ENCODE measurements around the gene THSD4. TPM values are rescaled to one million over a fixed set of nuclear protein-coding genes. Genes with fewer than 3 reads are reported as not detected.

The THSD4 gene
- total RNA-seq, 1 experiment from 2014 or later, result 0.29 TPM

GRCh38 chr15:71391421-71392088, 276.3 kb downstream of the THSD4 start:
- Mint-ChIP-seq H3K36me3 (ENCODE audit: insufficient read depth, unreplicated experiment) (no peaks in the 10 kb centered on the region), H3K9me3 (ENCODE audit: unreplicated experiment) (no peaks in the 10 kb centered on the region), H3K27me3 (ENCODE audit: insufficient read depth, unreplicated experiment) (peaks cover 9% of the 10 kb centered on the region), H3K4me1 (ENCODE audit: low read depth, unreplicated experiment) (no peaks in the 10 kb centered on the region), H3K27ac (ENCODE audit: unreplicated experiment) (no peak overlapping the region), H3K4me3 (ENCODE audit: unreplicated experiment) (no peak overlapping the region)
- Histone ChIP-seq H3K9me3 (no peaks in the 10 kb centered on the region), H3K36me3 (ENCODE audit: control insufficient read depth, insufficient read depth, low read length) (no peaks in the 10 kb centered on the region), H3K4me1 (no peaks in the 10 kb centered on the region), H3K27me3 (replicated peaks; ENCODE audit: control insufficient read depth, insufficient read depth, low read length) (no peaks in the 10 kb centered on the region), H3K4me3 (ENCODE audit: low read depth, low read length) (no peak overlapping the region)
- POLR2A ChIA-PET, result no interaction called here
- no TSS peak for BruUV-seq (replicated peaks)
- CTCF ChIA-PET, result interaction anchor here (0.6 kb wide), 1 partner anchor 352 kb away, joined by 6 read pairs; no protein-coding TSS in a partner anchor
- DNase-seq, result no peak
- no peak for TF ChIP-seq CTCF (IDR thresholded peaks at IDR 0.05; ENCODE audit: insufficient read depth in 1 of 2, low read depth in 1 of 2, low read length in 1 of 2, severe bottlenecking in 1 of 2, unreplicated experiment in 1 of 2)
- intact Hi-C loops (cut with micrococcal nuclease; ENCODE audit: unreplicated experiment), result no loop called here

GRCh38 chr15:71392861-71393283, 277.6 kb downstream of the THSD4 start:
- no TSS peak for BruUV-seq (replicated peaks)
- Histone ChIP-seq H3K9me3 (no peaks in the 10 kb centered on the region), H3K27me3 (replicated peaks; ENCODE audit: control insufficient read depth, insufficient read depth, low read length) (no peaks in the 10 kb centered on the region), H3K4me1 (no peaks in the 10 kb centered on the region), H3K4me3 (ENCODE audit: low read depth, low read length) (no peak overlapping the region), H3K36me3 (ENCODE audit: control insufficient read depth, insufficient read depth, low read length) (no peaks in the 10 kb centered on the region)
- intact Hi-C loops (cut with micrococcal nuclease; ENCODE audit: unreplicated experiment), result no loop called here
- H3K4me1 Mint-ChIP-seq (ENCODE audit: low read depth, unreplicated experiment), result no peaks in the 10 kb centered on the region
- H3K4me3 Mint-ChIP-seq (ENCODE audit: unreplicated experiment), result no peak overlapping the region
- H3K27ac Mint-ChIP-seq (ENCODE audit: unreplicated experiment), result no peak overlapping the region
- no peaks in the 10 kb centered on the region for H3K9me3 Mint-ChIP-seq (ENCODE audit: unreplicated experiment)
- ChIA-PET CTCF (no interaction called here), POLR2A (interaction anchor here (0.6 kb wide), 1 partner anchor 1101 kb away, joined by 4 read pairs; no protein-coding TSS in a partner anchor)
- no peaks in the 10 kb centered on the region for H3K36me3 Mint-ChIP-seq (ENCODE audit: insufficient read depth, unreplicated experiment)
- TF ChIP-seq CTCF (IDR thresholded peaks at IDR 0.05; ENCODE audit: insufficient read depth in 1 of 2, low read depth in 1 of 2, low read length in 1 of 2, severe bottlenecking in 1 of 2, unreplicated experiment in 1 of 2), result no peak
- peaks cover 15% of the 10 kb centered on the region for H3K27me3 Mint-ChIP-seq (ENCODE audit: insufficient read depth, unreplicated experiment)
- DNase-seq, result no peak

GRCh38 chr15:71393383-71393782, 278.1 kb downstream of the THSD4 start:
- H3K9me3 Mint-ChIP-seq (ENCODE audit: unreplicated experiment), result no peaks in the 10 kb centered on the region
- no peak overlapping the region for H3K27ac Mint-ChIP-seq (ENCODE audit: unreplicated experiment)
- no peaks in the 10 kb centered on the region for H3K27me3 ChIP-seq (replicated peaks; ENCODE audit: control insufficient read depth, insufficient read depth, low read length)
- H3K4me1 ChIP-seq, result no peaks in the 10 kb centered on the region
- no peaks in the 10 kb centered on the region for H3K36me3 Mint-ChIP-seq (ENCODE audit: insufficient read depth, unreplicated experiment)
- POLR2A ChIA-PET, result interaction anchor here (0.6 kb wide), 1 partner anchor 1101 kb away, joined by 4 read pairs; no protein-coding TSS in a partner anchor
- peaks cover 17% of the 10 kb centered on the region for H3K27me3 Mint-ChIP-seq (ENCODE audit: insufficient read depth, unreplicated experiment)
- CTCF ChIA-PET, result no interaction called here
- H3K4me3 ChIP-seq (ENCODE audit: low read depth, low read length), result no peak overlapping the region
- H3K36me3 ChIP-seq (ENCODE audit: control insufficient read depth, insufficient read depth, low read length), result no peaks in the 10 kb centered on the region
- no peak for TF ChIP-seq CTCF (IDR thresholded peaks at IDR 0.05; ENCODE audit: insufficient read depth in 1 of 2, low read depth in 1 of 2, low read length in 1 of 2, severe bottlenecking in 1 of 2, unreplicated experiment in 1 of 2)
- no peaks in the 10 kb centered on the region for H3K9me3 ChIP-seq
- intact Hi-C loops (cut with micrococcal nuclease; ENCODE audit: unreplicated experiment), result no loop called here
- no peak overlapping the region for H3K4me3 Mint-ChIP-seq (ENCODE audit: unreplicated experiment)
- no peak for DNase-seq
- no TSS peak for BruUV-seq (replicated peaks)
- H3K4me1 Mint-ChIP-seq (ENCODE audit: low read depth, unreplicated experiment), result no peaks in the 10 kb centered on the region
